ENCODE measurements around the gene OR5AU1. TPM values are rescaled to one million over a fixed set of nuclear protein-coding genes. Genes with fewer than 3 reads are reported as not detected.
"Not testable (repeated sequence)": the region's sequence is repeated elsewhere in the genome, so short reads cannot be mapped to it uniquely, and the experiment has no call there.

OR5AU1 gene
- total and polyA plus RNA-seq, 3 donors from 2014 or later: 0.43 TPM; not detected in 2

- Histone ChIP-seq H3K27ac (no peak overlapping the region), H3K4me3 (no peak overlapping the region), H3K9me3 (no peaks in the 10 kb centered on the region), H3K36me3 (ENCODE audit: low read depth, missing control alignments) (no peaks in the 10 kb centered on the region), H3K4me1 (no peaks in the 10 kb centered on the region), H3K27me3 (no peaks in the 10 kb centered on the region)
- no peak for DNase-seq
- TF ChIP-seq CTCF (IDR thresholded peaks at IDR 0.05) (no peak), POLR2A (IDR thresholded peaks at IDR 0.05) (no peak)
- WGBS, 2 donors: 68 to 71% methylated on average over 2 of the region's 2 CpGs
- intact Hi-C loops (cut with DNase I; ENCODE audit: low total_unique reads): no loop called here
Measured at GRCh38 chr14:21171128-21171527, 15.3 kb upstream of the OR5AU1 start.

- H3K9me3 ChIP-seq: no peaks in the 10 kb centered on the region
- no peak for TF ChIP-seq POLR2A (IDR thresholded peaks at IDR 0.05)
- TF ChIP-seq CTCF (IDR thresholded peaks at IDR 0.05): no peak
- 72 to 90% methylated on average over 3 to 4 of the region's 4 CpGs for WGBS, 2 donors
- intact Hi-C loops (cut with DNase I; ENCODE audit: low total_unique reads): no loop called here
- H3K4me3 ChIP-seq: no peak overlapping the region
- H3K4me1 ChIP-seq: no peaks in the 10 kb centered on the region
- no peaks in the 10 kb centered on the region for H3K27me3 ChIP-seq
- H3K27ac ChIP-seq: no peak overlapping the region
- no peak for DNase-seq
- no peaks in the 10 kb centered on the region for H3K36me3 ChIP-seq (ENCODE audit: low read depth, missing control alignments)
Measured at GRCh38 chr14:21169573-21169972, 13.7 kb upstream of the OR5AU1 start.

GRCh38 chr14:21168055-21168454 lies 12.2 kb upstream of the OR5AU1 start:
- Histone ChIP-seq H3K4me1 (no peaks in the 10 kb centered on the region), H3K4me3 (no peak overlapping the region), H3K27me3 (no peaks in the 10 kb centered on the region), H3K27ac (no peak overlapping the region), H3K9me3 (no peaks in the 10 kb centered on the region), H3K36me3 (ENCODE audit: low read depth, missing control alignments) (no peaks in the 10 kb centered on the region)
- TF ChIP-seq POLR2A (IDR thresholded peaks at IDR 0.05) (no peak), CTCF (IDR thresholded peaks at IDR 0.05) (no peak)
- WGBS, 2 donors: 88 to 94% methylated on average over 6 to 8 of the region's 8 CpGs
- DNase-seq: no peak
- intact Hi-C loops (cut with DNase I; ENCODE audit: low total_unique reads): no loop called here

GRCh38 chr14:21165670-21166069 lies 9.8 kb upstream of the OR5AU1 start:
- H3K4me3 ChIP-seq; intact Hi-C loops (cut with DNase I; ENCODE audit: low total_unique reads); H3K36me3 ChIP-seq (ENCODE audit: low read depth, missing control alignments); H3K9me3 ChIP-seq; H3K4me1 ChIP-seq; H3K27me3 ChIP-seq; H3K27ac ChIP-seq; DNase-seq: not testable (repeated sequence)
- WGBS, 2 donors: 33 to 45% methylated on average over 1 of the region's 1 CpG

GRCh38 chr14:21165002-21165605 lies 9.2 kb upstream of the OR5AU1 start:
- H3K27ac ChIP-seq; H3K27me3 ChIP-seq; H3K4me1 ChIP-seq; H3K4me3 ChIP-seq; H3K36me3 ChIP-seq (ENCODE audit: low read depth, missing control alignments); DNase-seq; intact Hi-C loops (cut with DNase I; ENCODE audit: low total_unique reads); H3K9me3 ChIP-seq: not testable (repeated sequence)
- WGBS, 2 donors: 49 to 64% methylated on average over 7 of the region's 7 CpGs

GRCh38 chr14:21163871-21164291 lies 8.0 kb upstream of the OR5AU1 start:
- Histone ChIP-seq H3K36me3 (ENCODE audit: low read depth, missing control alignments) (no peaks in the 10 kb centered on the region), H3K27ac (no peak overlapping the region), H3K4me3 (no peak overlapping the region), H3K9me3 (no peaks in the 10 kb centered on the region), H3K4me1 (no peaks in the 10 kb centered on the region), H3K27me3 (no peaks in the 10 kb centered on the region)
- no peak for DNase-seq
- 69 to 70% methylated on average over 4 of the region's 4 CpGs for WGBS, 2 donors
- TF ChIP-seq POLR2A (IDR thresholded peaks at IDR 0.05): no peak
- TF ChIP-seq CTCF (IDR thresholded peaks at IDR 0.05): no peak
- intact Hi-C loops (cut with DNase I; ENCODE audit: low total_unique reads): no loop called here
